Placental epithelial cell (primary cell): ENCODE data around the gene NPAT. TPM values are rescaled to one million over a fixed set of nuclear protein-coding genes. Genes with fewer than 3 reads are reported as not detected.

Source experiments
- small RNA-seq: library from RNA; depleted of rRNA; stranded (forward); fragments of <200 nt; gene quantifications from one replicate; pipeline ENCODE3, GENCODE V24; 2012
- total RNA-seq: library from RNA; depleted of rRNA; stranded (reverse); fragments of >200 nt; gene quantifications from 2 replicates; pipeline ENCODE4 v1.2.3, GENCODE V29; 2012

The NPAT gene
- 13.8 and 14.5 TPM in 2 replicates for total RNA-seq

GRCh38 chr11:108222574-108223347 lies at the start of gene NPAT, which contains the start of gene ATM:
Gene NPAT, minus strand, starts transcription at chr11:108222638. Its CDS starts 102 bp downstream, at chr11:108222536.
Gene ATM, plus strand, starts transcription at chr11:108223067. Its CDS starts 4,558 bp downstream, at chr11:108227625.

GRCh38 chr11:108121274-108122155 lies 100.9 kb downstream of the NPAT start, which contains the start of gene ACAT1:
Gene ACAT1, plus strand, starts transcription at chr11:108121567. Its CDS starts 40 bp downstream, at chr11:108121607.

Small RNA genes within 50 kb of the gene (small RNA-seq; reads per million reads assigned to genes)
- not detected for gene RF00019

Other genes with a start within 250 kb of the NPAT start
- gene CUL5, start 213.7 kb downstream of the NPAT start, total RNA-seq = 36.9 and 41.2 TPM in 2 replicates
- gene ACAT1, start 101.1 kb downstream of the NPAT start, total RNA-seq = 21.6 and 45.5 TPM in 2 replicates
- 48.7 and 160 TPM in 2 replicates for gene ATM, start 429 bp upstream of the NPAT start, total RNA-seq
- gene C11orf65, start 244.9 kb upstream of the NPAT start, total RNA-seq = 1.2 and 1.6 TPM in 2 replicates